Hematopoietic multipotent progenitor cell treated with erythropoietin and hydrocortisone succinate and interleukin-3 and kit ligand, for 4 days (in vitro differentiated cells): ENCODE measurements around the gene EDC3.

Source experiments
- DNase-seq: peaks from one replicate; pipeline ENCODE4 v3.0.0-alpha.2; 2015

The EDC3 gene

DNA sequence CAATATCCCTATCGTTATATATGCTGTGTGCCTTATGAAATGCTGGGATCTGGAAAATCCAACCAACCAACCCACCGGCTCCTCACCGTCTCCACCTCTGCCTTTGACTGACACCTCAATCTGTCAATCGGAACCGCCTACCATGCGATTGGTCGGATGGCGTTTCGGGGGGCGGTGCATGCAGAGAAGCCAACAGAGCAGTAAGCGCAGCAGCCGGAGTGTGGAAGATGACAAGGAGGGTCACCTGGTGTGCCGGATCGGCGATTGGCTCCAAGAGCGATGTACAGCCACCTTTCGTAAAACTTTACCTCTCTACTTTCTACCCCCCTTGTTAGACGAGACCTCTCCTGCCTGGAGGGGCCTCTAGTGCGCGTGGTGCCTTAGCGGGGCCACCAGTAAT is 73.9 kb downstream of the EDC3 start:
- DNase-seq: no peak

- DNase-seq: no peak
Measured at GRCh38 chr15:74621546-74621920, 74.3 kb downstream of the EDC3 start.

- peak; percentile 93 for DNase-seq
Measured at GRCh38 chr15:74620636-74621545, 74.9 kb downstream of the EDC3 start.

- DNase-seq: no peak
Measured at GRCh38 chr15:74619916-74620635, 75.7 kb downstream of the EDC3 start.

DNA sequence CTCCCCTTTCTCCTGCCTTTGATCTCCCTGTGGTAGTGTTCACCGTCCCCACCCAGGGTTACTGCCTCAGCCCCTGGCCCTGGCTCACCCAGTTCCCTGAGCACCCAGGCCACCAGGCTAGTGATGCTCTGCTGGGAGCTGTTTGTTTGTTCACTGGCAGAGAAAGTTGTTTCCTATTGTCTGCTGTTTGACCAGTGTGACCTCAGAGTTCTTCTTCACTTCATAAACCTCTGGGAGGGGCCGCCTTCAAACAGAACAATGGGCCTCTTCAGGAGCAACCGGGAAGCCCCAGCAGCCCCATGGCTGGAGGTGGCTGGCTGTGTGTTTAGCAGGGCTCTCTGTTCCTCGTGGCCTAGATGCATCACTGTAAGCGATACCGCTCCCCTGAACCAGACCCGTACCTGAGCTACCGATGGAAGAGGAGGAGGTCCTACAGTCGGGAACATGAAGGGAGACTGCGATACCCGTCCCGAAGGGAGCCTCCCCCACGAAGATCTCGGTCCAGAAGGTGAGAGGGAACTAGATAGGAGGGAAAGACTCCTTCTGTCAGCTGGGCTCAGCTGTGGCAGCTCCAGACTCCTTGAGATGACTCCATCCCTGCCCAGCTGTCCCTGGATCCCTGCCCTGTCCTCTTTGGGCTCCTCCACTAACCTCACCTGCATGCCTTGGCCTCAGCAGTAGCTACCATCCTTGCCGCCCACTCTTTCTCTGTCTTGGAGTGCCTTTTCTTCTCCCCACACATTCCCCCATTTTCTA is 76.8 kb downstream of the EDC3 start:
- no peak for DNase-seq

DNA sequence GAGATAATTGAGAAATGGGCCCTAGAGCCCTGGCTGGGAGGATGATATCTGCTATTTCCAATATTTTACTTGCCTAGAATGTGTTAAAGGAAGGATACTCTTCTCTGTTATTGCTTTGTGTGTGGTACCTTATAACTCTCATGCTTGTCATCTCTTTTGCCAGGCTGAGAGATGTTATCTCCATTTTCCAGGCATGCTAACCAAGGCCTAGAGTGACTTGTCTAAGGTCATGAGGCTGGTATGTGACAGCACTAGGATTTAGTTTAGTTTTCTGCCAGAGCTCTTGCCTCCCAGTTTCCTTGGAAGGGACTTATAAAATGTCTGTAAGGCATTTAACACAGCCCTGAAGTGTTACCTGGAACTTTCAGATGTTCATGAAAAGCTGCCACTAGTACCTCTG is 78.8 kb downstream of the EDC3 start:
- peak; percentile 37 for DNase-seq

DNA sequence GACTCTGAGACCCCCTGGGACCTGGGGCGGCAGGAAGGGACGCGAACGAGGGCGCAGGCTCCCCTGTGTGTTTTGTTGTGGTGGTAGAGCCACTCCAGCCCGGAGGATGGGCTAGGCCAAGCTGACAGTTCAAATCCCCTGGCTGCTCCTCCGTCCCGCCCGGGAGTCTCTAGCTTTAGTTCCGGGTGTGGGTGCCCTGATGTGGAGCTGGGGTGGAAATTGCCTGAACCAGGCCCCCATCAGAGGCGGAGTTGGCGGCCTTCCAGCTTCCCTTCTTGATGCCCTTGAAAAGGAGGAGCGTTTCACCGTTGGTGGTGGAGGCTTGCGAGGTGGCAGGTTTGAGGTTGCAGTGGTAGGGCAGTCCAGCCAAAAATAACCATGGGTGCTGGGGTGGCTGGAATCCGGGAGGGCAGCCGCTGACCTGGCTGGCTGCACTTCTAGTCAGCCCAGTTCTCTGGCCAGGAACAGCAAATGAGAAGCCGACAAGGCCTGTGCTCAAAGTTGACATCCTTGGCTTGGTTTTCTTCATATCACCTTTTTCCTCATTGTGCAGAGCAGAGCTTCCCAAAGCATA is 79.4 kb downstream of the EDC3 start:
- peak; percentile 92 for DNase-seq

DNA sequence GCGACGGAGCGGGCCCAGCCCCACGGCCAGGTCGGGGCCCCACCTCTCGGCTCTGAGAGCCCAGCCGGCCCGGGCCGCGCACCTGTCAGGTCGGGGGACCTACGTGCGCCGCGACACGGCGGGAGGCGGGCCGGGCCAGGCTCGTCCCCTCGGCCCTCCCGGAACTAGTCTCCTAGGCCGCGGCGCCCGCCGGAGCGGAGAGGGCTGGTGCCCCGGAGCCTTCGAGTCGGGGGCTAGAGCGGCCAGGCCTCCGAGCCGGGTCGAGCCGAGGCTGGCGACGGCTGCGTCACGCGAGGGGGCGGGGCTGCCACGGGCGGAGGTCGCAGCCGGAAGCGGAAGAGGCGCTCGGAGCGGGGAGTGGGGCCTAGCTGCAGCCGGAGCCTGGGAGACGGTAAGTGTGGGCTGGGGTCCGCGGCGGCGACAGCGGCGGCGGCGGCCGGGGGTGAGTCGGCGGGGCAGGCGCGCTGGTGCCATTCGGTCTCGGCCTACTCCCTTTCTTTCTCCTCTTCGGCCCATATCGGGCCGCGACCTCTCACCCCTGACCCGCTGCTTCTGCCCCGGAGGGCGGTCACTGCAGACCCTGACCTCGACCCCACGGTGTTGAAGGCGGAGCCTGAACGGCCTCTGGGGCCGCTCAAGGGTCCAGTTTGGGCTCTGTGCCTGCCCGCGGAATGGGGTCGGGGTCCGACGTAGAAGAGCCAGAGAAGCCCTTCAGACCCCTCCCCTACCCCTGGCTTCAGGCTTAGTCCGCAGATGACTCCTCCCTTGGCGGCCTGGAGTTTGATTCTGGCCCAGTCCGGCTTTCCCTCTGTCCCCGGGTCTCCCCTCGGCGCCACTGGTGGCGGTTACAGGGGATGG is 80.1 kb downstream of the EDC3 start, which contains the start of gene CLK3:
CLK3 (plus strand) TSS at position 329 of the 858 bp plus-strand sequence. CDS start 3,361 bp downstream, outside the sequence.
- DNase-seq: peak; percentile 98

DNA sequence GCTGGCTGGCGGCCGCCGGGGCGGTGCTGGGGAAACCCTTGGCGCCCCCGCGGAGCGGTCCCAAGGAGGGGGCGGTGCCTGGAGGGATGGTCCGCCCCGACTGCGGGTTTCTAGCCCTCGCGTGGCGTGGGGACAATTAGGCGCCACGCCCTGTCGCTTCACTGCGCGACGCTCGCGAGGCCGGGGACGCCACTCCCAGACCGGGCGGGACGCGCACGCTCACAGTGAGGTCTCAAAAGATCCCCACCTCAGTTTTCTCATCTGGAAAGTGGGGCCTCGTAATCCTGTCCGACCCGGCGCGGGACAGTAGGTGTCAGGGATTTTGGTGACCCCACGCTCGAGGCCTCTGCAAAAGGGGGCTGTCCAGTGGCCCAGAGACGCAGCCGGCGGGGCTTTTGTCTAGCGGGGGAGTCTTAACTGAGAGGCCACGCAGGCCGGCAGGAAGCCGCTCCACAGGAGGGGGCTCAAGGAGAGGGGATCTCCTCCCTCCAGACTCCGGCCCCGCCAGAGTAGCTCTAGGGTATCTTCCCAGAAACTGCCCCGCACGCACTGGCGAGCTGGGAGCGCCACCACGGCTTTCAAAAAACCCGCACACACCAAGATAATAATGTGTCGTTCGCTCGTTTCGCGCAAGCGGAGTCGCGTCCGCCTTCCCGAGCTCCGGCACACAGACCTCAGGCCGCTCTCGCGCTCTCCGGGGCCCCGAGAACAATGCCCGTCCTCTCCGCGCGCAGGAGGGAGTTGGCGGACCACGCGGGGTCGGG is 80.9 kb downstream of the EDC3 start:
- peak; percentile 89 for DNase-seq

DNA sequence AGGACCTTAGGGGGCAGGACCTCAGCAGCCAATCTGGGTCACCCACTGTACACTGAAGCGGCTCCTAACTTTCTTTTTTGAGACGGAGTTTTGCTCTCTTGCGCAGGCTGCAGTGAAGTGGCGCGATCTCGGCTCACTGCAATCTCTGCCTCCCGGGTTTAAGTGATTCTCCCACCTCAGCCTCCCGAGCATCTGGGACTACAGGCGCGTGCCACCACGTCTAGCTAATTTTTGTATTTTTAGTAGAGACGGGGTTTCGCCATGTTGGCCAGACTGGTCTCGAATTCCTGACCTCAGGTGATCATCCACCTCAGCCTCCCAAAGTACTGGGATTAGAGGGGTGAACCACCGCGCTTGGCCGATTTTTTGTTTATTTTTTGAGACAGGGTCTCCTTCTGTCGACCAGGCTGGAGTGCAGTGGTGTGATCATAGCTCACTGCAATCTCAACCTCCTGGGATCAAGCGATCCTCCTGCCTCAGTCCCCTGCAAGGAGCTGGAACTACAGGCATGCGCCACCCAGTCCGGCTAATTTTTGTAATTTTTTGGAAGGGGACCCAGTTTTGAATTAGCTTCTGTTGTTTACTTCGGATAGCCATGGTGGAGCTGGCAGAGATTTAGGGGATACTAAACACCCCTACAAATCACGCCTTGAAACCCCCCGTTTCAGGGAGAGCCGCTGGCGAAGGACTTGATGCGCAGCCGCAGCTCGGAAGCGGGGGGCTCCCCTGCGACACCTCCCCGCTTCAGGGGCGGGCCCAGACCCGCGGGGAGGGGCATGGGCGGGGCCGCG is 81.7 kb downstream of the EDC3 start:
- no peak for DNase-seq

DNA sequence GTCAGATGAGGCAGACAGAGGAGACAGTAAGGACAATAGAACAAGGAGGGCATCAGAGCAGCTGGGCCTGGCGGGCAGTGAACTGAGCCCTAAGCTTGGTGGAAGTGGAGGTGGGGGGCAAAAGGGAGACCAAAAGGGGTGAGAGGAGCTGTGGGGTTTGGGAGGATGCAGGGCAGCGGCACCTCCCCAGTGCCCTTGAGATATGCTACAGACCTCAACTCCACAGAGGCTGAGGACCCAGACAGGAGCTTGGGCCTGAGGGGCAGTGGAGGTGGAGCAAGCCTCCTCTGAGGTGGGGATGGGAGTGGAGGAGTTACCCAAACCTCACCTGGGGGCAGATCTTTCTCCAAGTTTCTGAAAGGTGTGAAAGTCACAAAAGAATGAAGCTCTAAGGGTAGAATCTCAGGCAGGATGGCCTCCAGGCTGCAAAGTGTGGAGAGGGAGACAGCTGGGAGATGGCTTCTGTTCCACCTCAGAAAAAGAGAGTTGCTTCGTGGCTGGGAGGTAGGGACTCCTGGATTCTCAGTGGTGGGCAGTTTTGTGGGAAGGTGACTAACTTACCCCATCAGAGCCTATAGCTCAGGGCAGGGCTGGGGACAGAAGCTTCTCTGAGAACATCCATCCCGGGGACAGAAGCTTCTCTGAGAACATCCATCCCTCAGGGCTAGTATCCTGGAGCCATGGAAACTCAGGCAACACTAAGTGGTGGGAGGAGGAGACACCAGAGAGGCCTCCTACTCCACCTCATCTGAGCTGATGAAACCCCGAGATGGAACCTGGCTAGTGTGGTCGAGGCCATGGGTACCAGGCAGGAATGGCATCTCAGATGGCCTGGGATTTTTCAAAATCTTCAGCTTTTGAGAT is 82.5 kb downstream of the EDC3 start:
- DNase-seq: no peak

- no peak for DNase-seq
Measured at GRCh38 chr15:74612677-74613076, 83.1 kb downstream of the EDC3 start.

DNA sequence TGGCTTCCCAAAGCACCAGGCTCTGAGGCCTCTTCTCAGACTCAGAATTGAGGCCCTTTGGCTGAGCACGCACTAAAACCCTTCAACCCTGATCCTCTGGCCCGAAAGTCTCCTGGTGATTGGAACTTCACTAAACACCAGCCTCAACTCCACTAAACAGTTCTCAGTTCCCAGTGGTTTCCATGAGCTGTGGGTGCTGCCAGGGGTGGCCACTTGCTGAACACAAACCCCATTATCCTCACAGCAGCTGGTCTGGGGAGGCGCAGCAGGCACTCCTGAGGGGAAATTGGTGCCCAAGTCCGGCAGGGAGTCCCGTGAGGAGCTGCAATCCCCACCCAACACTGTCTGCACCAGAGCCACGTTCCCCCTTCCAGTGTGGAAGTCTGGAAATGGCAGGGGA is 84.0 kb downstream of the EDC3 start:
- DNase-seq: no peak

- no peak for DNase-seq
Measured at GRCh38 chr15:74611341-74611740, 84.5 kb downstream of the EDC3 start.

GRCh38 chr15:74610302-74610951 is 85.4 kb downstream of the EDC3 start:
- peak; percentile 99 for DNase-seq

DNA sequence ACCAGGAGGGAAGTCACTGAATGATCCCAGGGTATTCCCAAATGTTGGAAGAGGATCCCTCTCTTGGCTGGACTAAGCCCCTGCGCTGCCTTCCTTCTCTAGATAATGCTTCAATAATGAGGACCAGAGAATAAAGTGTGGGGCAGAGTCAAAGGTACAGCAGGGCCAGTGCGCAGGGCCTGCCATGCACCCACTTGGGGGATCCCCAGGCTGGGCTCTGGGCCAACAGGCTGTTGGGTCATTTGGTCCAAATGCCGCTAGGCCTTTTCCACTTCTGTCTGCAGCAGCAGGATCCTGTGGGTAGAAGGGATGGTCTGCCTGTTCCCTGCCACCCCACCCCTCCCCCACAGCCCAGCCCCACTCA is 85.9 kb downstream of the EDC3 start:
- no peak for DNase-seq

GRCh38 chr15:74608786-74609185 is 87.0 kb downstream of the EDC3 start:
- DNase-seq: no peak

DNA sequence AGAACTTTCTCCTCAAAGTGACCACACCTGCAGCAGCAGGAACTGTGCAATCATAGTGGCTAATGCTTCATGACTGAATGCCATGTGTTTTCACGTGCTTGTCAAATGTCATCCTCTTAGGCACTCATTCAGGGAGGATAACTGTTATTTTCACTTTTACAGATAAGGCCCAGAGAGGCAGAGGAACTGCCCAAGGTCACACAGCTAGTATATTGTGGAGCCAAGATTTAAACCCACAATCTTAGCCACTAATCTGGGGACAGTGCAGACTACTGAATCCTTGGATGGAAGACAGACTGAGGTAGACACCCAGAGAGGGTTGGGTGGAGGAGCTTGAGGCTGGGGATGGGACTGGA is 90.1 kb downstream of the EDC3 start:
- DNase-seq: no peak
